HCT116 (cell line): ENCODE measurements around the gene NEURL4. TPM values are rescaled to one million over a fixed set of nuclear protein-coding genes. Genes with fewer than 3 reads are reported as not detected.

ENCODE experiments used
- ATAC-seq: fragments of 200-7000 bp; cut with Tn5 transposase; 2 replicates; pipeline ENCODE4 v1.9.1; 2020; ENCODE audit warnings: mild to moderate bottlenecking, moderate library complexity
- BruUV-seq: library from RNA; stranded (reverse); fragments of 400-500 nt; replicated peaks from 2 replicates; lab custom pipeline; 2021; lab: Mats Ljungman, UMichigan
- CTCF ChIA-PET: fragments of 300-600 bp; sonication (Branson Sonifier 250); formaldehyde crosslinking; loops from one replicate; lab custom pipeline; 2021; ENCODE audit warnings: antibody characterized with exemption; lab: Charles Lee
- POLR2A ChIA-PET: fragments of 300-600, 350-600 bp; sonication (Branson Sonifier 250); formaldehyde crosslinking; loops from one replicate; lab custom pipeline; 2021; ENCODE audit warnings: antibody characterized with exemption; lab: Charles Lee
- RAD21 ChIA-PET, 2 experiments: fragments of 300-600 bp; sonication (Branson Sonifier 250); formaldehyde crosslinking; loops; one replicate each; lab custom pipeline; 2023; ENCODE audit warnings: low total read pairs in 2 of 2; ENCODE audit not compliant: uncharacterized antibody in 2 of 2, unreplicated experiment in 2 of 2, low non-redundant PET in 1 of 2; lab: Charles Lee
- DNase-seq: peaks from one replicate; pipeline ENCODE4 v3.0.0-alpha.2; 2010; ENCODE audit warnings: low read depth, low spot score
- H2AFZ ChIP-seq: fragments of 200-600 bp; shearing (Covaris generic), sonication (generic); 2 replicates; pipeline ENCODE4 v1.6.1; 2017; ENCODE audit warnings: low read depth, mixed run types, mixed read lengths, antibody characterized with exemption, low read length; ENCODE audit not compliant: poor library complexity, severe bottlenecking
- H3K27ac ChIP-seq: 2 replicates; pipeline ENCODE4 v1.5.1; 2012; ENCODE audit warnings: low read depth, low read length
- H3K27me3 ChIP-seq: fragments of 200-600 bp; sonication (generic); 2 replicates; pipeline ENCODE4 v1.6.1; 2016; ENCODE audit warnings: mixed run types, low read length, mixed read lengths; ENCODE audit not compliant: insufficient read depth
- H3K36me3 ChIP-seq, 2 experiments: fragments of 200-500 bp in 1 of 2; fragments of 200-600 bp in 1 of 2; sonication (Bioruptor generic) in 1 of 2; sonication (generic) in 1 of 2; 2 replicates each; pipeline versions ENCODE4 v1.5.1 to v1.6.1; 2014 to 2016; ENCODE audit warnings: low read length in 2 of 2, inconsistent platforms in 1 of 2, mixed read lengths in 1 of 2, mixed run types in 1 of 2; ENCODE audit not compliant: insufficient read depth in 2 of 2, control insufficient read depth in 1 of 2
- H3K4me1 ChIP-seq, 2 experiments: fragments of 200-600 bp in 1 of 2; sonication (generic) in 1 of 2; 2 replicates each; pipeline versions ENCODE4 v1.5.1 to v1.6.1; 2012 to 2017; ENCODE audit warnings: low read length in 2 of 2, inconsistent platforms in 1 of 2, mild to moderate bottlenecking in 1 of 2, mixed read lengths in 1 of 2, mixed run types in 1 of 2, moderate library complexity in 1 of 2; ENCODE audit not compliant: insufficient read depth in 2 of 2, control insufficient read depth in 1 of 2
- H3K4me2 ChIP-seq: fragments of 200-600 bp; sonication (generic); 2 replicates; pipeline ENCODE4 v1.6.1; 2017; ENCODE audit warnings: mixed run types, low read length, mixed read lengths
- H3K4me3 ChIP-seq, 2 experiments: fragments of 200-600 bp in 1 of 2; sonication (generic) in 1 of 2; replicated peaks in 1 of 2; 2 replicates each; pipeline ENCODE4 v1.5.1; 2011 to 2016; ENCODE audit warnings: low read length in 2 of 2, control low read depth in 1 of 2, low read depth in 1 of 2, mild to moderate bottlenecking in 1 of 2, mixed read lengths in 1 of 2, mixed run types in 1 of 2
- H3K79me2 ChIP-seq: fragments of 200-600 bp; sonication (generic); 2 replicates; pipeline ENCODE4 v1.6.1; 2017; ENCODE audit warnings: mild to moderate bottlenecking, mixed run types, low read length, moderate library complexity, mixed read lengths; ENCODE audit not compliant: insufficient read depth
- H3K9ac ChIP-seq: fragments of 200-600 bp; sonication (generic); 2 replicates; pipeline ENCODE4 v1.6.1; 2016; ENCODE audit warnings: low read length, mixed read lengths
- H3K9me2 ChIP-seq: fragments of 200-600 bp; sonication (generic), shearing (Covaris generic); 2 replicates; pipeline ENCODE4 v1.6.1; 2017; ENCODE audit warnings: mixed run types, mild to moderate bottlenecking, moderate library complexity; ENCODE audit not compliant: insufficient read depth
- H3K9me3 ChIP-seq, 2 experiments: fragments of 200-500 bp in 1 of 2; fragments of 200-600 bp in 1 of 2; sonication (Bioruptor generic) in 1 of 2; sonication (generic) in 1 of 2; 2 replicates each; pipeline ENCODE4 v1.6.1; 2014 to 2017; ENCODE audit warnings: low read length in 2 of 2, mixed read lengths in 2 of 2, inconsistent platforms in 1 of 2, low read depth in 1 of 2, mild to moderate bottlenecking in 1 of 2, mixed run types in 1 of 2, moderate library complexity in 1 of 2; ENCODE audit not compliant: control insufficient read depth in 1 of 2, insufficient read depth in 1 of 2
- H4K20me1 ChIP-seq: fragments of 200-600 bp; sonication (generic), shearing (Covaris generic); 2 replicates; pipeline ENCODE4 v1.6.1; 2017; ENCODE audit warnings: mixed run types, mild to moderate bottlenecking, moderate library complexity; ENCODE audit not compliant: insufficient read depth
- CEBPB ChIP-seq: IDR thresholded peaks from 2 replicates; pipeline ENCODE4 v1.6.1; 2012; ENCODE audit warnings: low read depth
- CTCF ChIP-seq, 3 experiments: fragments of 200-600 bp in 1 of 3; sonication (generic) in 1 of 3; IDR thresholded peaks in 2 of 3; conservative IDR thresholded peaks in 1 of 3; 2 replicates each; pipeline ENCODE4 v1.5.1; 2012 to 2017; ENCODE audit warnings: low read depth in 2 of 3, low read length in 2 of 3, antibody characterized with exemption in 1 of 3, borderline replicate concordance in 1 of 3, control low read depth in 1 of 3, mild to moderate bottlenecking in 1 of 3, mixed read lengths in 1 of 3, mixed run types in 1 of 3, moderate library complexity in 1 of 3; ENCODE audit not compliant: insufficient read depth in 1 of 3
- EGR1 ChIP-seq: IDR thresholded peaks from 2 replicates; pipeline ENCODE4 v1.6.1; 2012; ENCODE audit warnings: low read depth
- ELF1 ChIP-seq: IDR thresholded peaks from 2 replicates; pipeline ENCODE4 v1.6.1; 2012; ENCODE audit warnings: low read depth, borderline replicate concordance
- EZH2 ChIP-seq: fragments of 200-600 bp; sonication (generic); IDR thresholded peaks from 2 replicates; pipeline ENCODE4 v1.6.1; 2017; ENCODE audit warnings: antibody characterized with exemption, mixed run types
- EZH2phosphoT487 ChIP-seq: fragments of 200-600 bp; IDR thresholded peaks from 2 replicates; pipeline ENCODE4 v1.6.1; 2018; ENCODE audit warnings: antibody characterized with exemption, borderline replicate concordance
- FOSL1 ChIP-seq: IDR thresholded peaks from 2 replicates; pipeline ENCODE4 v1.6.1; 2012; ENCODE audit warnings: low read depth
- POLR2A ChIP-seq: IDR thresholded peaks from 2 replicates; pipeline ENCODE4 v1.7.0; 2011; ENCODE audit warnings: borderline replicate concordance; ENCODE audit not compliant: insufficient read depth, insufficient read length; ENCODE audit errors: extremely low read depth
- RAD21 ChIP-seq: IDR thresholded peaks from 2 replicates; pipeline ENCODE4 v1.6.1; 2012; ENCODE audit warnings: low read depth, mild to moderate bottlenecking
- SIN3A ChIP-seq: IDR thresholded peaks from 2 replicates; pipeline ENCODE4 v1.6.1; 2012; ENCODE audit warnings: low read depth
- YY1 ChIP-seq: IDR thresholded peaks from 2 replicates; pipeline ENCODE4 v1.6.1; 2011; ENCODE audit warnings: low read length, low read depth, moderate library complexity, mild to moderate bottlenecking; ENCODE audit not compliant: insufficient replicate concordance; ENCODE audit errors: extremely low read depth
- ZFX ChIP-seq: fragments of 450-650 bp; IDR thresholded peaks from 2 replicates; pipeline ENCODE4 v1.6.1; 2017
- intact Hi-C: fragments of 100-400 bp; cut with micrococcal nuclease; formaldehyde crosslinking; loops from 2 replicates; pipeline ENCODE4 v1.10.0; 2022
- total RNA-seq: library from RNA; stranded (reverse); gene quantifications from one replicate; pipeline ENCODE4 v1.2.1, GENCODE V29; 2021; ENCODE audit not compliant: unreplicated experiment

NEURL4 gene
- total RNA-seq, 1 experiment from 2014 or later, result 56.9 TPM

GRCh38 chr17:7290166-7290565 is 39.0 kb downstream of the NEURL4 start:
- no TSS peak for BruUV-seq
- RAD21 ChIA-PET, result no interaction called here
- TF ChIP-seq FOSL1, result no peak
- TF ChIP-seq CEBPB, result no peak
- TF ChIP-seq YY1, result no peak
- TF ChIP-seq EZH2, result no peak
- TF ChIP-seq ELF1, result no peak
- H3K9me3 ChIP-seq, result no peaks in the 10 kb centered on the region
- no peak overlapping the region; the same call in 1 of the 2 replicates for H3K27ac ChIP-seq
- no peak for ATAC-seq
- H3K9ac ChIP-seq, result no peak overlapping the region
- no peaks in the 10 kb centered on the region for H3K36me3 ChIP-seq
- DNase-seq, result no peak
- H3K4me2 ChIP-seq, result no peak overlapping the region
- peaks cover 8 to 23% of the 10 kb centered on the region in 2 experiments; a peak in 3 of 4 replicates for H3K4me1 ChIP-seq
- no peaks in the 10 kb centered on the region for H3K79me2 ChIP-seq
- POLR2A ChIA-PET, result no interaction called here
- H2AFZ ChIP-seq, result no peak overlapping the region
- no peaks in the 10 kb centered on the region for H3K9me2 ChIP-seq
- no peaks in the 10 kb centered on the region for H4K20me1 ChIP-seq
- no peaks in the 10 kb centered on the region for H3K27me3 ChIP-seq
- H3K4me3 ChIP-seq, result no peak overlapping the region
- intact Hi-C loops, result no loop called here
- CTCF ChIA-PET, result no interaction called here

- Histone ChIP-seq H3K9ac (no peak overlapping the region), H3K4me2 (no peak overlapping the region), H3K27ac (no peak overlapping the region), H3K9me3 (no peaks in the 10 kb centered on the region), H3K9me2 (no peaks in the 10 kb centered on the region), H2AFZ (no peak overlapping the region), H3K4me3 (no peak overlapping the region), H3K4me1 (peaks cover 4 to 15% of the 10 kb centered on the region in 2 experiments; a peak in 3 of 4 replicates), H3K27me3 (no peaks in the 10 kb centered on the region), H4K20me1 (no peaks in the 10 kb centered on the region), H3K79me2 (no peaks in the 10 kb centered on the region), H3K36me3 (no peaks in the 10 kb centered on the region)
- ChIA-PET CTCF (no interaction called here), RAD21 (no interaction called here), POLR2A (no interaction called here)
- no peak for ATAC-seq
- no peak for TF ChIP-seq EZH2phosphoT487
- TF ChIP-seq ZFX, result no peak
- TF ChIP-seq RAD21, result no peak
- no peak for TF ChIP-seq CTCF (IDR thresholded peaks at IDR 0.05 in 2 of 3, conservative IDR thresholded peaks at IDR 0.05 in 1 of 3; ENCODE audit: borderline replicate concordance in 1 of 3, insufficient read depth in 1 of 3, low read depth in 2 of 3, low read length in 2 of 3)
- TF ChIP-seq SIN3A, result no peak
- no peak for TF ChIP-seq POLR2A
- no peak for TF ChIP-seq EGR1
- intact Hi-C loops, result no loop called here
- no peak for DNase-seq
- BruUV-seq, result no TSS peak
These were observed 39.7 kb downstream of the NEURL4 start for GRCh38 chr17:7289256-7290032.
